Mesenchymal stem cell (in vitro differentiated cells and primary cell): Measurements from ENCODE around the gene TRAPPC6A.
A peak's percentile ranks its signal among the peaks of the same experiment; 100 is the strongest.

Experiments used
- DNase-seq: peaks from one replicate; pipeline ENCODE4 v3.0.0-alpha.2; 2013
- H2AFZ ChIP-seq: one replicate; pipeline ENCODE4 v1.6.1; 2013; ENCODE audit warnings: low read depth, mild to moderate bottlenecking, control low read depth, inconsistent platforms, low read length, moderate library complexity
- H2AK5ac ChIP-seq: 2 replicates; pipeline ENCODE4 v1.6.1; 2013; ENCODE audit warnings: low read length, moderate library complexity, mild to moderate bottlenecking, inconsistent platforms; ENCODE audit not compliant: severe bottlenecking
- H2BK120ac ChIP-seq: one replicate; pipeline ENCODE4 v1.6.1; 2013; ENCODE audit warnings: low read depth, mild to moderate bottlenecking, inconsistent platforms, low read length, moderate library complexity
- H2BK12ac ChIP-seq, 2 experiments: one replicate each; pipeline ENCODE4 v1.6.1; 2013; ENCODE audit warnings: inconsistent platforms in 2 of 2, low read length in 2 of 2, mild to moderate bottlenecking in 2 of 2, moderate library complexity in 2 of 2, control low read depth in 1 of 2
- H2BK15ac ChIP-seq: one replicate; pipeline ENCODE4 v1.6.1; 2013; ENCODE audit warnings: mild to moderate bottlenecking, low read depth, inconsistent platforms; ENCODE audit not compliant: poor library complexity, severe bottlenecking
- H2BK5ac ChIP-seq: 2 replicates; pipeline ENCODE4 v1.6.1; 2013; ENCODE audit warnings: low read depth, mild to moderate bottlenecking, low read length, control low read depth, inconsistent platforms; ENCODE audit not compliant: poor library complexity, severe bottlenecking
- H3K14ac ChIP-seq, 2 experiments: one replicate each; pipeline ENCODE4 v1.6.1; 2013; ENCODE audit warnings: inconsistent platforms in 2 of 2, low read length in 2 of 2, control low read depth in 1 of 2, mild to moderate bottlenecking in 1 of 2, moderate library complexity in 1 of 2
- H3K18ac ChIP-seq, 2 experiments: one replicate each; pipeline ENCODE4 v1.6.1; 2013; ENCODE audit warnings: inconsistent platforms in 2 of 2, low read length in 2 of 2, control low read depth in 1 of 2, low read depth in 1 of 2, mild to moderate bottlenecking in 1 of 2
- H3K23ac ChIP-seq, 2 experiments: one replicate each; pipeline ENCODE4 v1.6.1; 2013; ENCODE audit warnings: inconsistent platforms in 2 of 2, low read length in 2 of 2, mild to moderate bottlenecking in 2 of 2, moderate library complexity in 2 of 2, control low read depth in 1 of 2
- H3K27ac ChIP-seq: 2 replicates; pipeline ENCODE4 v1.5.1; 2013; ENCODE audit warnings: mild to moderate bottlenecking, moderate library complexity, low read length, control low read depth, inconsistent platforms; ENCODE audit not compliant: poor library complexity, severe bottlenecking
- H3K27me3 ChIP-seq, 2 experiments: 2 replicates each; pipeline versions ENCODE4 v1.6.1 to v1.7.0; 2013; ENCODE audit warnings: low read length in 2 of 2, mild to moderate bottlenecking in 2 of 2, moderate library complexity in 2 of 2, control low read depth in 1 of 2, inconsistent platforms in 1 of 2; ENCODE audit not compliant: control insufficient read depth in 1 of 2, insufficient read depth in 1 of 2
- H3K36me3 ChIP-seq, 2 experiments: 2 replicates each; pipeline versions ENCODE4 v1.6.1 to v1.7.0; 2013; ENCODE audit warnings: low read length in 2 of 2, control low read depth in 1 of 2, inconsistent platforms in 1 of 2, low read depth in 1 of 2, mild to moderate bottlenecking in 1 of 2; ENCODE audit not compliant: insufficient read depth in 2 of 2, control insufficient read depth in 1 of 2
- H3K4ac ChIP-seq, 2 experiments: one replicate each; pipeline ENCODE4 v1.6.1; 2013; ENCODE audit warnings: inconsistent platforms in 2 of 2, low read length in 2 of 2, mild to moderate bottlenecking in 2 of 2, moderate library complexity in 2 of 2, control low read depth in 1 of 2, low read depth in 1 of 2
- H3K4me1 ChIP-seq: 2 replicates; pipeline ENCODE4 v1.6.1; 2013; ENCODE audit warnings: low read depth, low read length, control low read depth; ENCODE audit not compliant: control insufficient read depth, insufficient read depth
- H3K4me2 ChIP-seq: 2 replicates; pipeline ENCODE4 v1.6.1; 2013; ENCODE audit warnings: low read length, mild to moderate bottlenecking, inconsistent platforms; ENCODE audit not compliant: poor library complexity, severe bottlenecking
- H3K4me3 ChIP-seq, 2 experiments: 2 replicates each; pipeline versions ENCODE4 v1.5.1 to v1.7.0; 2013; ENCODE audit warnings: low read length in 2 of 2, mild to moderate bottlenecking in 2 of 2, control low read depth in 1 of 2, low read depth in 1 of 2; ENCODE audit not compliant: insufficient read depth in 1 of 2
- H3K79me1 ChIP-seq: replicated peaks from 2 replicates; pipeline ENCODE4 v1.6.1; 2013; ENCODE audit warnings: mild to moderate bottlenecking, control low read depth, low read length, inconsistent platforms; ENCODE audit not compliant: poor library complexity, severe bottlenecking
- H3K9ac ChIP-seq: 2 replicates; pipeline ENCODE4 v1.7.0; 2013; ENCODE audit warnings: mild to moderate bottlenecking, low read length, moderate library complexity
- H3K9me3 ChIP-seq: 2 replicates; pipeline ENCODE4 v1.7.0; 2013; ENCODE audit warnings: mild to moderate bottlenecking, low read length; ENCODE audit not compliant: control insufficient read depth
- H4K8ac ChIP-seq: one replicate; pipeline ENCODE4 v1.6.1; 2013; ENCODE audit warnings: inconsistent platforms, mild to moderate bottlenecking, low read length, moderate library complexity
- H4K91ac ChIP-seq: one replicate; pipeline ENCODE4 v1.6.1; 2013; ENCODE audit warnings: mild to moderate bottlenecking, low read length, inconsistent platforms
- WGBS: methylation state at CpG from one replicate; pipeline ENCODE4 v1.1.7; 2013; ENCODE audit warnings: mixed read lengths; 5-methylcytosine and 5-hydroxymethylcytosine counted together

Gene TRAPPC6A

GRCh38 chr19:45179892-45180370, 1.9 kb upstream of the TRAPPC6A start:
- peak overlapping the region; percentile 80 for H4K91ac ChIP-seq
- peak overlapping the region in 1 of 2 experiments; percentile 98 for H3K23ac ChIP-seq
- H3K9me3 ChIP-seq: no peaks in the 10 kb centered on the region
- no peak overlapping the region for H2BK5ac ChIP-seq
- H2BK12ac ChIP-seq: no peak overlapping the region
- DNase-seq: no peak
- H3K27ac ChIP-seq: no peak overlapping the region
- H3K4ac ChIP-seq: peak overlapping the region; percentile 27 to 83
- H3K9ac ChIP-seq: peak overlapping the region; percentile 94
- no peak overlapping the region for H2BK120ac ChIP-seq
- 69% methylated on average over 9 of the region's 9 CpGs for WGBS
- H3K79me1 ChIP-seq: peaks cover 27% of the 10 kb centered on the region
- peak overlapping the region; percentile 7 for H4K8ac ChIP-seq
- no peak overlapping the region for H2AK5ac ChIP-seq
- peak overlapping the region in 1 of 2 experiments; percentile 72 for H3K14ac ChIP-seq
- H2AFZ ChIP-seq: no peak overlapping the region
- peak overlapping the region in 1 of 2 experiments; percentile 87 for H3K18ac ChIP-seq
- H3K4me3 ChIP-seq: peak overlapping the region; percentile 79 to 99
- H2BK15ac ChIP-seq: no peak overlapping the region
- peak overlapping the region; percentile 94 for H3K4me2 ChIP-seq
- no peaks in the 10 kb centered on the region for H3K27me3 ChIP-seq
- H3K4me1 ChIP-seq: peaks cover 21% of the 10 kb centered on the region
- H3K36me3 ChIP-seq: peaks cover 3 to 15% of the 10 kb centered on the region in 2 experiments

GRCh38 chr19:45179072-45179891, 1.2 kb upstream of the TRAPPC6A start:
- Histone ChIP-seq H3K4ac (peak overlapping the region; percentile 75 to 83), H2BK5ac (peak overlapping the region; percentile 53), H3K4me1 (peaks cover 23% of the 10 kb centered on the region), H3K9ac (peak overlapping the region; percentile 94), H3K23ac (peak overlapping the region in 1 of 2 experiments; percentile 98), H3K36me3 (peaks cover 3 to 15% of the 10 kb centered on the region in 2 experiments), H3K14ac (peak overlapping the region in 1 of 2 experiments; percentile 72), H2BK12ac (peak overlapping the region in 1 of 2 experiments; percentile 19), H4K8ac (peak overlapping the region; percentile 62), H3K27ac (peak overlapping the region; percentile 92), H3K4me3 (peak overlapping the region; percentile 79 to 99), H3K4me2 (peak overlapping the region; percentile 94), H3K18ac (peak overlapping the region; percentile 40 to 87), H3K79me1 (peaks cover 27% of the 10 kb centered on the region), H3K9me3 (no peaks in the 10 kb centered on the region), H2BK120ac (no peak overlapping the region), H2AFZ (peak overlapping the region; percentile 79), H2BK15ac (peak overlapping the region; percentile 54), H4K91ac (peak overlapping the region; percentile 80), H3K27me3 (no peaks in the 10 kb centered on the region), H2AK5ac (no peak overlapping the region)
- WGBS: 3% methylated on average over 59 of the region's 97 CpGs
- peak; percentile 52 for DNase-seq

DNA sequence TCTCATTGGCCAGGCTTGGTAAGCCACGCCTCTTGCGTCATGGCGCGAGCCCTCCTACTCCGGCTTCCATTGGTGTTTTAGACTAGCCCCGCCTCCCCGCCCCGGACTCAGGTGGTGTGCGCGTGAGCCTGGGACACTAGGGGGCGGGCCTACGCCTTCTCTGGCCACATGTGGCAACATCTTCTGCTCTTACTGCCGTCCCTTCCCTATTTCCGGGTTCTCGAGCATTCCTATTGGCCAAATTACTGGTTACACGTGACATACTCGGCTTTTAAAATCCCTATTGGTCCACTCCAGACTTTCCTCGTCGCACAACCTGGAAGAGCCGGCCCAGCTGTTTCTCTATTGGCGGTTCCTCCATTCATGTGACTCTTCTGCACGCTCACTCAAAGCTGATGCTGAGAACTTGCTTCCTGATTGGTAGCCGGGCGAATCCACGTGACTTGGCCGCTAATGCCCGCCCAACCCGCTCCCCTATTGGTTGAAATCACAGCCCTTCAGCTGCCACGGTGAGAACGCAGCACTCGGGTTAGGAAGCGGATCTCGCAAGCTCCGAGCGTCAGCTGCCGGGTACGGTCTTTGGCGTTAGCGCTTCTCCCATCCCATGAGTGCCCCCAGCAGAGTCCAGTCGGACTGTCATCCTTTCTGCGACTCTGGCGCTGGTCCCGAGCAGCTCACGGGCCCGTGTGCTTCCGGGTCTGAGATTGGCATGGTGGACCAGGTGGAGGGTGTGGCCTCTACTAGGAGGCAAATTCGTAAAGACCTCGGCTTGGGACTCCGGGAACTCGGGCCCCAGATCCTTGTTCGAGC, 430 bp upstream of the TRAPPC6A start, which contains the start of gene BLOC1S3:
BLOC1S3 (plus strand) TSS at position 523 of the 810 bp plus-strand sequence. CDS start 513 bp downstream, outside the sequence.
- peaks cover 3 to 15% of the 10 kb centered on the region in 2 experiments for H3K36me3 ChIP-seq
- H2BK120ac ChIP-seq: no peak within 1 kb of the TSS
- H3K9ac ChIP-seq: peak within 1 kb of the TSS; percentile 98
- H3K4me1 ChIP-seq: peaks cover 32% of the 10 kb centered on the region
- H3K4me3 ChIP-seq: peak within 1 kb of the TSS; percentile 81 to 99
- peak within 1 kb of the TSS; percentile 80 for H4K91ac ChIP-seq
- no peak within 1 kb of the TSS for H2AK5ac ChIP-seq
- peak within 1 kb of the TSS in 1 of 2 experiments; percentile 19 for H2BK12ac ChIP-seq
- H3K14ac ChIP-seq: peak within 1 kb of the TSS in 1 of 2 experiments; percentile 86
- peak within 1 kb of the TSS; percentile 79 for H2AFZ ChIP-seq
- H3K79me1 ChIP-seq: peaks cover 28% of the 10 kb centered on the region
- peak within 1 kb of the TSS; percentile 75 to 83 for H3K4ac ChIP-seq
- H3K9me3 ChIP-seq: no peaks in the 10 kb centered on the region
- H3K27me3 ChIP-seq: no peaks in the 10 kb centered on the region
- peak within 1 kb of the TSS; percentile 92 for H3K27ac ChIP-seq
- DNase-seq: peak; percentile 100
- peak within 1 kb of the TSS; percentile 53 for H2BK5ac ChIP-seq
- H2BK15ac ChIP-seq: peak within 1 kb of the TSS; percentile 78
- under 1% methylated on average over 51 of the region's 51 CpGs for WGBS
- peak within 1 kb of the TSS; percentile 76 for H4K8ac ChIP-seq
- peak within 1 kb of the TSS; percentile 94 for H3K4me2 ChIP-seq
- peak within 1 kb of the TSS in 1 of 2 experiments; percentile 98 for H3K23ac ChIP-seq
- H3K18ac ChIP-seq: peak within 1 kb of the TSS; percentile 40 to 87
